ENCODE results near the gene POLR1D. TPM values are rescaled to one million over a fixed set of nuclear protein-coding genes. Genes with fewer than 3 reads are reported as not detected.
"Not testable (repeated sequence)": the region's sequence is repeated elsewhere in the genome, so short reads cannot be mapped to it uniquely, and the experiment has no call there.

Gene POLR1D
- total RNA-seq, 1 donor from 2014 or later: 89.1 TPM

DNA sequence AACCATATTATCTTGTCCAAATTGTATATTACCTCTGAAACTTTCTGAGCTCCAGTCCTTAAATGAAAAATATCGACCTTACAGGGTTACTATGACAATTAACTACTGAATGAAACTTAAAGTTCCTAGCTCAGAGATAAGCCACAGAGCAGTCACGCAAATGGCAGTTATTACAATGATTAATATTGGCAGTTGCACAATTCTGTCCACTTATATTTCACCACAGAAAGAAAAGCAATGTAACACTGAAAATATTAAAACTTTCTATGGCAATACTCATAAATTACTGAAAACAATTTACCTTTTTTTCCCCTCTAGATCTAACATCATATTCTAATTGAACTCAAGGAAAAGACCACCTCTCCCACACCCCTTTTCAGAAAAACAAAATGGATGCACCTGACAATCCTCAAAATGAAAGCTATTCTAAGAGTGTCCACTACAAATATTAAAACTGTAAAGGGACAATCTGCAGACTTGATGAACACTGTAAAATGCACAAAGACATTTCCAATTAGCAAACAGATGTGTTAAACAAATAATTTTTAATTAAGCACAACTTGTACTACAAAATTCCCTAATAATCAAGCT lies 16.0 kb upstream of the POLR1D start:
- intact Hi-C loops (cut with DNase I): no loop called here
- DNase-seq (ENCODE audit: missing footprints): no peak
- ATAC-seq: no peak

- no peak for DNase-seq (ENCODE audit: missing footprints)
- intact Hi-C loops (cut with DNase I): no loop called here
- ATAC-seq: no peak
These were observed 14.6 kb upstream of the POLR1D start for GRCh38 chr13:27607125-27607524.

- intact Hi-C loops (cut with DNase I): no loop called here
- DNase-seq (ENCODE audit: missing footprints) (no peak), ATAC-seq (no peak)
These were observed 8.1 kb upstream of the POLR1D start for GRCh38 chr13:27613628-27614027.

DNA sequence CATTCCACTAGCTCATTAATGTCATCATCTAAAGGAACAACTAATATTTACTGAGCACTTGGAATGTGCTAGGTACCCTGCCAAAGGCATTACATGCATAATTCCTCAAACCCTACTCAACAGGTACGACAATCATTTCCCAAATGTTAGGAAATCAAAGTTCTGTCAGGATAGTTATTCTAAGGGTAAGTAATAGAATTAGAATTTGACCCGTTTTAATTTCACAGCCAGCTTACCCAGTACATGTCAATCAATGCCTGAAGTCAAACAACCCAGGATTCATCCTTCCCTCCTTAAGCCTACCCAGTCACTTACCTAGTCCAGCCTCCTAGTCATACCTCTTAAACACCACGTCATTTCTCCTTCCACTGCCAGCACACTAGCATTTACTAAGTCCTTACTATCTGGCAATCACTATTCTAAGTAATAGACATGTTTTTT lies 3.8 kb upstream of the POLR1D start:
- DNase-seq (ENCODE audit: missing footprints): no peak
- ATAC-seq: no peak
- intact Hi-C loops (cut with DNase I): no loop called here

- DNase-seq (ENCODE audit: missing footprints): no peak
- intact Hi-C loops (cut with DNase I): loop anchor here (1.0 kb wide), 1 partner anchor 54 kb away; no protein-coding TSS in a partner anchor
- ATAC-seq: no peak
These were observed 2.5 kb upstream of the POLR1D start for GRCh38 chr13:27619093-27619727.

GRCh38 chr13:27619728-27620376 lies 1.8 kb upstream of the POLR1D start:
- intact Hi-C loops (cut with DNase I): loop anchor here (1.0 to 10.0 kb wide), 4 partner anchors 55 to 195 kb away; partner anchors contain the start of genes GTF3A and MTIF3
- ATAC-seq (peak; percentile 11), DNase-seq (ENCODE audit: missing footprints) (peak; percentile 83)

GRCh38 chr13:27620377-27621115 lies 1.1 kb upstream of the POLR1D start, which contains the start of gene LNX2:
Gene LNX2 (minus strand): TSS chr13:27620529. CDS start chr13:27581703, 38,826 bp downstream.
- peak; percentile 98 for ATAC-seq
- intact Hi-C loops (cut with DNase I): loop anchor here (2.0 to 10.0 kb wide), 3 partner anchors 86 to 196 kb away; partner anchors contain the start of genes GTF3A and MTIF3
- peak; percentile 99 for DNase-seq (ENCODE audit: missing footprints)

DNA sequence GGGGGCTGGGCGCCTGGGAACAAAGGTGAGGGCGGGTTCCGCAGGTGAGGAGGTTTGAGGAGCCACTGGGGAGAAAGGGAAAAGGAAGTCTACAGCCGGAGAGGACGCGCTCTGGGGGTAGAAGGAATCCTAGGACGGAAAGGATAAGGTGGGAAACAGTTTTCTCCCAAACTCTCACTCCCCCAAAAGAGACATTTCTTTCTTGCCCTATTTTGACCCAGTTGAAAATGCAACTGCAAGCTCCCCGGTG lies 651 bp upstream of the POLR1D start:
- no peak for ATAC-seq
- DNase-seq (ENCODE audit: missing footprints): no peak
- intact Hi-C loops (cut with DNase I): loop anchor here (2.0 to 10.0 kb wide), 3 partner anchors 86 to 196 kb away; partner anchors contain the start of genes GTF3A and MTIF3

- ATAC-seq: no peak
- no peak for DNase-seq (ENCODE audit: missing footprints)
- intact Hi-C loops (cut with DNase I): loop anchor here (5.0 to 10.0 kb wide), 2 partner anchors 170 to 197 kb away; partner anchors contain the start of genes GTF3A and MTIF3
These were observed 569 bp downstream of the POLR1D start for GRCh38 chr13:27622102-27622820.

GRCh38 chr13:27622881-27623280 lies 1.2 kb downstream of the POLR1D start:
- ATAC-seq (no peak), DNase-seq (ENCODE audit: missing footprints) (no peak)
- intact Hi-C loops (cut with DNase I): loop anchor here (5.0 to 10.0 kb wide), 2 partner anchors 171 to 198 kb away; partner anchors contain the start of genes GTF3A and MTIF3

GRCh38 chr13:27624071-27624470 lies 2.4 kb downstream of the POLR1D start:
- intact Hi-C loops (cut with DNase I): loop anchor here (5.0 to 10.0 kb wide), 2 partner anchors 172 to 199 kb away; partner anchors contain the start of genes GTF3A and MTIF3
- ATAC-seq: no peak
- no peak for DNase-seq (ENCODE audit: missing footprints)

- ATAC-seq (no peak), DNase-seq (ENCODE audit: missing footprints) (no peak)
- intact Hi-C loops (cut with DNase I): loop anchor here (10.0 kb wide), 1 partner anchor 201 kb away; the partner anchor contains the start of gene GTF3A
These were observed 4.1 kb downstream of the POLR1D start for GRCh38 chr13:27625839-27626238.

- DNase-seq (ENCODE audit: missing footprints) (no peak), ATAC-seq (no peak)
- intact Hi-C loops (cut with DNase I): loop anchor here (10.0 kb wide), 1 partner anchor 203 kb away; the partner anchor contains the start of gene GTF3A
These were observed 5.7 kb downstream of the POLR1D start for GRCh38 chr13:27627380-27627779.

DNA sequence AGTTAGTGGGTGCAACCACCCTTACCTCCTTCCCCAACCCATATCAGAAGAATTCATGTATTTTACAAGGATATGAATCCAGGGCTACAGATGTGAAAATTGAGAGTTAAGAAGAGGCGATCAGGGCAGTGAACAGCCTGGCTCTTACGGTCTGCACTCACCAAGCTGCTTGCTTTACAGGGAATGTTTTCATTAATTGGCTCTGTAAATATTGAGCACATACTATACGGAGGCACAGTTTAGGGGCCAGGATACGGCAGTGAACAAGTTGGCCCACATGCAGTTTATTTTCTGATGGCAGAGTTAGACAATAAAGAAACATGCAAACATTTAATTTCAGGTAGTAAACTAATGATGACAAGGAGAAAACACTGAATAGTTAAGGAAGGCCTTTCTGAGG lies 6.4 kb downstream of the POLR1D start:
- no peak for ATAC-seq
- intact Hi-C loops (cut with DNase I): loop anchor here (10.0 kb wide), 1 partner anchor 203 kb away; the partner anchor contains the start of gene GTF3A

DNA sequence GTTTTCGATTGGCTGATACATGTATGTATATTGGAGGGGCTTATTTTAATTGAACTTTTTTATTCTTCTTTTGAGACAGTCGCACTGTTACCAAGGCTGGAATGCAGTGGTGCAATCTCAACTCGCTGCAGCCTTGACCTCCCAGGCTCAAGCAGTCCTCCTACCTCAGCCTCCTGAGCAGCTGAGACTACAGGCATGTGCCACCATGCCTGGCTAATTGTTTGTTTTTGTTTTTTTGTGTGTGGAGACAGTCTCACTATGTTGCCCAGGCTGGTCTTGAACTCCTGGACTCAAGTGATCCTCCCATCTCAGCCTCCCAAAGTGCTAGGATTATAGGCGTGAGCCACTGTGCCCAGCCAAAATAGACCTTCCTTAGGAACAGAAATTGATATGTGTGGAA lies 7.1 kb downstream of the POLR1D start:
- DNase-seq (ENCODE audit: missing footprints); ATAC-seq: not testable (repeated sequence)
- intact Hi-C loops (cut with DNase I): loop anchor here (10.0 kb wide), 1 partner anchor 204 kb away; the partner anchor contains the start of gene GTF3A

More for the DNA sequence above, 6.4 kb downstream of the POLR1D start:
- DNase-seq (ENCODE audit: missing footprints): no peak

GRCh38 chr13:27631156-27631555 lies 9.5 kb downstream of the POLR1D start:
- no peak for ATAC-seq
- intact Hi-C loops (cut with DNase I): no loop called here
- no peak for DNase-seq (ENCODE audit: missing footprints)

DNA sequence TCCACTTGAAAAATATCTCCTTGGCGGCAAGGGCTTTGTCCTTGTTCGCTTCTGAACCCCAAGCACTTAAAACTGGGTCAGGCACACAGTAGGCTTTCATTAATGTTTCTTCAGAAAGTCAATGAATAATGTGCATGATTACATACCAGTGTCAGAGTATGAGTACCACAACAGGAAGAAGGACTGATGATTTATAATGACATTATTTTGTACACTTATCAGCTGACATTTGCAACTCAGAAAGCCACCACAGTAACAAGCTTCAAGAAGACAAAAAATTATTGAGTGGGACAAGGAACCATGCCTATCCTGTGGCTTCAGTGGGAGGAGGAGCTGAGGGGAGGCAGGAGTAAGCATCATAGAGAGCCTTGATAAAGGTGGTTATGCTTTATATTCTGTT lies 10.0 kb downstream of the POLR1D start:
- ATAC-seq: no peak
- intact Hi-C loops (cut with DNase I): no loop called here
- DNase-seq (ENCODE audit: missing footprints): no peak

- ATAC-seq: no peak
- intact Hi-C loops (cut with DNase I): no loop called here
- DNase-seq (ENCODE audit: missing footprints): no peak
These were observed 10.5 kb downstream of the POLR1D start for GRCh38 chr13:27632214-27632613.

Measured in Right ventricle myocardium inferior (tissue), 1 donor.